Superior temporal gyrus (tissue), 1 donor: Measurements from ENCODE around the gene CDH4.

Experiments used
- DNase-seq: peaks from one replicate; pipeline ENCODE4 v3.0.0-alpha.2; 2016; ENCODE audit errors: extremely low spot score

CDH4 gene

DNA sequence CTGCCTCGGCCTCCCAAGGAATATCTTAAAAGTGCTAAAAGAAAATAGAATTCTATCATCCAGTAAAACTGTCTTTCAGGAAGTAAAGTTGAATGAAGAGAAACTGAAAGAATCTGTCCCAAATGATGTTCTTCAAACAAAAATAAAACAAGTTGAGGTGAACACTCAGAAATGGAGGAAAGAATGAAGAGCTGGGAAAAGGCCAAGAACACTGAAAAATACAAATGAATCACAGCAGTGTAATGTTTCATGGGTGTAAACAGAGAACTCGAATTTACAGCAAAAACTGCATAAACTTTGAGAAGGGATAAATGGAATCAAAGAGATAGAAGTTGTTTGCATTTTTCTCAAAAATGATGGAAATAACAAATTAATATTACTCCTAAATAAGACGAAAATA lies 496.3 kb downstream of the CDH4 start:
- DNase-seq = no peak

- no peak for DNase-seq
Measured at GRCh38 chr20:61749406-61750075, 497.5 kb downstream of the CDH4 start.

DNA sequence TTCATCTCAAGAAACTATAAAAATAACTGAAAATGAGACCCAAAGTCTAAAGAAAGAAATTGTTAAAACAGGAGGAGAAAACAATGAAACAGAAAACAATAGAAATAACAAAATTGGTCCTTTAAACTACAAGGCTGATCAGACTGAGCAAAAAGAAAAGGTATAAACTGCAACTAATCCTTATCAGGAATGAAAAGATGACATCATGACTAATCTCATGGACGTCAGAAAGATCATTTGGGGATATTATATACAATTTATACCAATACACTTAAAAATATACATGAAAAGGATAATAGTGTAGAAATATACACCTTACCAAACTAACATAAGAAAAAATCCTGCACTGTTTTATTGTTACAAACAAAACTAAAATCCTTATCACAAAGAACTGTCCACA lies 498.0 kb downstream of the CDH4 start:
- no peak for DNase-seq

GRCh38 chr20:61752576-61752975 lies 500.5 kb downstream of the CDH4 start:
- no peak for DNase-seq

DNA sequence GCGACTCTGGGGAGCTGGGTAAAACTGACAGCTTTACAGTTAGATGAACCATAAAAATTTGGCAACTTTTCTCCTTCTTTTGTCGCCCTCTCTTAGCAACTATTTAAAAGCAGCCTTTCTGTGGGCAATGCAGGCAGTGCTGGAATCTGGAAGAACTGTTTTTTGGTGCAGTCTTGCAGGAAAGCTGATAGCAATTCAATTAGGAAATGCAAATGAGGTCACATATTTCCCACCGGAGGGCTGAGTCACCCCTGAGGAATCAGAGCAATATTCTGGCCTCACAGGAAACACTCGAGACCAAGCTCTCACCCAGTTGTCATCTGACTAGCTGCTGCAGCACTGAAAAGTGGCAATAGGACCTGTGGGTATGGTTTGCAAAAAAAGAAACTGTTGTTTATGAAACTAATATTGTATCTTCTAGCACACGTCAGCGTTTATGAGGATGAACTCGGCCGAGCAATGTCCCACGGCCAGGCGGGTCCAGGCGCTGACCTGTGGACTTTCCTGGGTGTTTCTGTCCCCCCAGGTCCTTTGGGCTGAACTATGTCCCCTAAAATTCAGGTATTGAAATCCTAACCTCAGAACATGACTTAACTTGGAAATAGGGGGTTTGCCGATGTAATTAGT lies 501.4 kb downstream of the CDH4 start:
- DNase-seq = peak; percentile 43

DNA sequence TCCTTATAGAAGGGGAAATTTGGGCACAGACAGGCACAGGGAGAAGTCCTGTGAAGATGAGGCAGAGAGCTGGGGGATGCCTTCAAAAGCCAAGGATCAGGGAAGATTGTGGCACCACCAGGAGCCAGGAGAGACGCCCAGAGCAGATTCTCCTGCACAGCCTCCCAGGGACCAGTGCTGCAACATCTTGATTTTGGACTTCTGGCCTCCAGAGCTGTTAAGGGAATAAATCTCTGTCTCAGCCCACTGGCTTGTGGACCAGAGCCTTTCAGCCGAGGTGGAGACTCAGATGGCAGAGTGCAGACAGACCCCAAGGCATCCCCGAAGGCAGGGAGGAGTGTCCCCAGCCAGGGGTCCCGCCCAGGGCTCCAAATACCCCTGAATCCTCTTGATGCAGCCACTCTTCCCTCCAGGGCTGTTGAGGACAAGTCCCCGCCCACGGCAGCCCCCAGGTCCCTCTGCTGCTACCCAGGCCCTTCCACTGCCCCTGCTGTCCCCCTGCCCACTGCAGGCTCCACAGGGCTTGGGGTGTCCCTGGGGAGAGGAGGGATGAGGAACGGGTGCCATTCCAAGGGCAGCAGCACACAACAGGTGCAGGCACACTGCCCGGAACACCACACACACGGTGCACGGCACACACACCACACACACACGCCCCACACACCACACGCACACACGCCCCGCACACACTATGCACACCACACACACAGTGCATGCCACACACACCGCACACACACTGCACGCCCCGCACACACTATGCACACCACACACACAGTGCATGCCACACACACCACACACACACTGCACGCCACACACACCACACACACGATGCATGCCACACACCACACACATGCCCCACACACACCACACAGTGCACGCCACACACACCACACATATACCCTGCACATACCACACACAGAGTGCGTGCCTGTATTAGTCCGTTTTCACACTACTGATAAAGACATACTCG lies 502.2 kb downstream of the CDH4 start:
- no peak for DNase-seq

DNA sequence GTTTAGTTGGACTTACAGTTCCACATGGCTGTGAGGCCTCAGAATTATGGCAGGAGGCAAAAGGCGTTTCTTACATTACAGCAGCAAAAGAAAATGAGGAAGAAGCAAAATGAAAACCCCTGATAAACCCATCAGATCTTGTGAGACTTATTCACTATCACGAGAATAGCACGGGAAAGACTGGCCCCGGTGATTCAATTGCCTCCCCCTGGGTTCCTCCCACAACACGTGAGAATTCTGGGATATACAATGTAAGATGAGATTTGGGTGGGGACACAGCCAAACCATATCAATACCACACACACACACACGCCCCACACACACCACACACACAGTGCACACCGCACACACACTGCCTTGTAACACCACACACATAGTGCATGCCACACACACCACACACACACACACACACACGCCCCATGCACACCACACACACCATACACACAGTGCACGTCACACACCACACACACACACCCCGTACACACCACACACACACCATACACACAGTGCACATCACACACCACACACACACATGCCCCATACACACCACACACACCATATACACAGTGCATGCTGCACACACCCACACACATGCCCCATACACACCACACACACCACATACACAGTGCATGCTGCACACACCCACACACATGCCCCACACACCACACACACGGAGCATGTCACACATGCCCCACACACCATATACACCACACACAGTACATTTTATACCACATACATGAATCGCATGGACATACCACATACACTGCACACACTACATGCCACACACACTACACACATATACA lies 503.1 kb downstream of the CDH4 start:
- no peak for DNase-seq

DNA sequence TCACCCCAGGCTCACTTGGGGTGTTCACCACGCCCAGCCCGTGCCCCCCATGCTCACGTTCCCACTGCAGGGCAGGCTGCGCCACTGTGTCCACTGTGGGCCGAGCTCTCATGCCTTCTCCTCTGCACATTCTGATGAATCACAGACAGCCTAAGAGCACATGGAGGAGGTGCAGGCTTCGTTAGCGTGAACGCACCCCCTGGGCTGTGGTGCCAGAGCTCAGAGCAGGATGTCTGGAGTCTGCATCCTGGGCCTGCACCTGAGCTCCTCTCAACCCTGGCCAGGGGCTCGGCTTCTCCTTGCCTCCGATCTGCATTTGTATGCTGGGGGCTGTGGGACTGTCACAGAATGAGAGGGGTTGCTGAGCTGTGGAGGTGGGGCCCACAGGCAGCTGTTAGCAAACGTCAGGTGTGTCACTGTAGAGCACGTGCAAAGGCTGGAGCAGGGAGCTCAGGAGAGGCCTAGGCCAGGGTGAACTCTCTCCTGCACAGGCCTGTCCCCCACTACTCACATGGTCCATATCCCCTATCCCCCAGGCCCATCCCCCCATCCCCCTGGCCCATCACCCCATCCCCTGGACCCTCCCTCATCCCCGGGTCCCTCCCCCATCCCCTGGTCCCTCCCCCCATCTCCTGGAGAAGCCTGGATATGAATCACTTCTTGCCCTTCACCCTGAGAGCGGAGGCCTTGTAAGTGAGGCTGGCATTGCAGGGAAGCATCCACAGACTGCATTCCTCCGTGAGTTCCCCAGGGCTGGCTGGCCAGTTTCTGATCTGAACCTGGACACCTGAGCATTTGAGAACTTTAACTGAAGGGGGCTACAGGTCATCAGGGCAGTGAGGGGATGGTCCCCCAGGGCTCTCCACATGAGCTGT lies 504.1 kb downstream of the CDH4 start:
- no peak for DNase-seq

DNA sequence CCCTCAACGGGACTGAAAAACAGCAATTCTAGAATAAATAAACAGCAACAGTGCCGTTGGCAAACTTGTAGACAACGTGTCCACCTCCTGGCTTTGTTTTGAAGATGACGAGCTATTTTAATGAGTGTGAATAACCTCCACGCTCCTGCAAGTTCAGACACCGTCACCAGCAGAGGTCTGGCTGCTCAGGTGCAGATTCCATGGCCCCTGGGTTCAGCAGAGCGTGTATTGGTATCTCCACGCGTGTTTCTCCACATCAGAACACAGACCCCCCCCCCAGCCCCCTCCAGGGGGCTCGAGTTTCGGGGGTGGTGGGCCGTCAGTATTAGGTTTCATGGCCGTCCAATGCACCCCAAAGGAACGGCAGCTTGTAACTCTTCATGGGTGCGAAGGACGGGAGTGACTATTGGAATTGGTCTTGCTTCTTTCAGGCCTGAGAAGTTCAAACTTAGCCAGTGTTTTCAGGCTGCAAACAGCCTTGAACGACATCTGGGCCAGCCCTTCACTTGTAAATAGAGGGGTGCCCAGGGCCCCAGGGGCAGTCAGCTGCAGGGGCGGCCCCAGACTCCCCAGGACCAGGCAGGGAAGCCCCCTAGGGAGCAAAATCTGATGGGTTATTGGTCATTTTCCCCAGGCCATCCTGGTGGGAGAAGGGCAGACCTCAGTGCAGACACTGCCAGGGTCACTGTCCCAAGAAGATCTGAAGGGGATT lies 505.1 kb downstream of the CDH4 start:
- DNase-seq = no peak

DNA sequence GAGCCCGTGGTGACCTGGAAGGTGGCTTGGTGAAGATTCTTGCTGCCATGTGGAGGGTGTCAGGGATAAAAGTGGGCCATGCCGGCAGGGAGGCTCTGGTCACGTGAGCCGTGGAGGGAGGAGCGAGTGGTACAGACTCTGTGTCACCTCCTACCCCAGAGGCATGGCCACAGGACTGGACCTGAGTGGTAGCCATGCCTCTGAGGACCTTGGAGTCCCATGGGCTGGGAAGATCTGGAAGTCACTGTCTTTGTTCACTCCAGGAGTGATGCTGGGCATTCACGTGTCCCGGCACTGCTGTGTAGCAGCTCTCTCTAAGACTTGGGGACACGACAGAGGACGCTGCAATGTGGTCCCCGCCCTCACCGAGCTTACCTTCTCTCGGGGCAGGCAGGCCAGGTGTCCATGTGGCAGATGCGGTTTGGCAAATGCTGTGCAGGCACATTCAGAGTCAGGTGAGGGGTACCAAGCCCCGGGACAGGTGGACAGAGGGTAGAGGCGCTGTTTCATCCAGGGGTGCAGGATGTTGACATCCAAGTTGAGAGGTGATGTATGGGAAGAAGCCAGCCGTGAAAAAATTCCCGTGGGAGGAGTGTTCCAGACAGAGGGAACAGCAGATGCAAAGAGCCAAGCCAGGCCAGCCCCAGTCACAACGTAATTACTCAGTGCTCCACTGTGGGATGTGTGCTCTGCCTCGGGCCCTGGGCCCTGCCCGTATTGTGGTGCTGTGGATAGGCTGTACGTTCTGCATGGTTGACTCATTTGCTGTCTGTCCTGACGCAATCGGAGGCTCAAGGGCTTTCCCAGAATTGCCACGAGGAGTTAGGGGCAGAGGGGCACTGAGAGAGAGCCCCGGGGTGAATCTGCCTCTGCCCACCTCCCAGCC lies 505.9 kb downstream of the CDH4 start:
- no peak for DNase-seq

GRCh38 chr20:61758564-61759200 lies 506.6 kb downstream of the CDH4 start:
- DNase-seq = no peak

DNA sequence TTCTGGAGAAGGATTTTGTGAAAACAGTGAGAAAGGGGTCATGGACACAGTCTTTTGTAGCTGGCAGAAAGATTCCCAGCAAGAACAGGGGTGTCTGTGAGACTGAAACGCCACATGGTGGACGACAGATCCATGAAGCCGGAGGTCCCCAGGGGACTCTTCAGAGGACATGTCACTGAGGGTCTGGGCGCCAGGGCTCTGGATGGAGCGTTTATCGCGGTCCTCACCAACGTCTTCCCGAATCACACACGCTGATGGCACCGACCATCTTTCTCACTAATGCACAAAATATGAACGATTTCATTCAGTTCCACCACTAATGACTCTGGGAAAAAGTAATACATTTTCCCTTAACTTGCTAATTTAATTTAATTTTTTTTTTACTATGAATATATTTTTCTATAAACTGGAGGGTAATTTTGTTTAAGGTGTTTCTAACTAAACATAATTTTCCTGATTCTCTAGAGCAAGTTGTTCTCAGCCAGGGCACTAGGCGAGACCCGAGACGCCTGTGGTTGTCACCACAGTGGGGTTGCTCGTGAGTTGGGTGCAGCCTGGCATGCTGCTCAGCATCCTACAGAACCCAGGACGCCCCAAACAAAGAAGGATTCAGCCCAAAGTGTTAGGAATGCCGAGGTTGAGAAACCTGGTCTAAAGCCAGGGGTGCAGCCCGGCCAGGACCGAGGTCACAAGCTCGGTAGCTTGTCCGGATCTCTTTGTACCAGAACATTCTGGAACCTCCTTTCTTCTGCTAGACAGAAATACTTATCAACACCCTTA lies 507.4 kb downstream of the CDH4 start:
- DNase-seq = peak; percentile 46

DNA sequence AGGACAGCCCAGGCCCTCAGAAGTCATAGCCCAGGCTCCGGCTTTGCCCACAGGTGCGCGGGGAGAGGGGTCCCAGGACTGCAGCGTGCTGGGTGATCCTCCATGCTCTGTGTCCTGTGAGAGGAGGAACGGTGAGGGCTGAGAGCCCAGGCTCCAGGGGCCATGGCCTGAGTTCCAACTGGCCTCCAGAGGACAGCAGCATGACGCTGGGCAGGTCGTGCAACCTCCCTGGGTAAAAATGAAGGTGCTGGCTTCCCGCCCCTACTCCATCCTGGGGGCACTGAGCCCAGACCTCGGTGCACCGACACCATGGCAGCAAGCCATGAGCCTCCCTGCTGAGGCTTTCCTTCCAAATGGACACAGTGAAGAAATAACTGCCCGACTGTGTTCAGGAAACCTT lies 508.3 kb downstream of the CDH4 start:
- DNase-seq = no peak

GRCh38 chr20:61760731-61761130 lies 508.7 kb downstream of the CDH4 start:
- DNase-seq = peak; percentile 91

- DNase-seq = peak; percentile 17
Measured at GRCh38 chr20:61761453-61762166, 509.5 kb downstream of the CDH4 start.

- DNase-seq = peak; percentile 42
Measured at GRCh38 chr20:61762167-61762710, 510.2 kb downstream of the CDH4 start.
